ENCODE data around the gene EIF1AX. TPM values are rescaled to one million over a fixed set of nuclear protein-coding genes. Genes with fewer than 3 reads are reported as not detected.

The EIF1AX gene
- total and polyA plus RNA-seq, 9 of the 15 experiments (the other 6 are each of a cell fraction or from before 2014, with no cell fraction given) = 54.2 to 178 (median 73.5) TPM

DNA sequence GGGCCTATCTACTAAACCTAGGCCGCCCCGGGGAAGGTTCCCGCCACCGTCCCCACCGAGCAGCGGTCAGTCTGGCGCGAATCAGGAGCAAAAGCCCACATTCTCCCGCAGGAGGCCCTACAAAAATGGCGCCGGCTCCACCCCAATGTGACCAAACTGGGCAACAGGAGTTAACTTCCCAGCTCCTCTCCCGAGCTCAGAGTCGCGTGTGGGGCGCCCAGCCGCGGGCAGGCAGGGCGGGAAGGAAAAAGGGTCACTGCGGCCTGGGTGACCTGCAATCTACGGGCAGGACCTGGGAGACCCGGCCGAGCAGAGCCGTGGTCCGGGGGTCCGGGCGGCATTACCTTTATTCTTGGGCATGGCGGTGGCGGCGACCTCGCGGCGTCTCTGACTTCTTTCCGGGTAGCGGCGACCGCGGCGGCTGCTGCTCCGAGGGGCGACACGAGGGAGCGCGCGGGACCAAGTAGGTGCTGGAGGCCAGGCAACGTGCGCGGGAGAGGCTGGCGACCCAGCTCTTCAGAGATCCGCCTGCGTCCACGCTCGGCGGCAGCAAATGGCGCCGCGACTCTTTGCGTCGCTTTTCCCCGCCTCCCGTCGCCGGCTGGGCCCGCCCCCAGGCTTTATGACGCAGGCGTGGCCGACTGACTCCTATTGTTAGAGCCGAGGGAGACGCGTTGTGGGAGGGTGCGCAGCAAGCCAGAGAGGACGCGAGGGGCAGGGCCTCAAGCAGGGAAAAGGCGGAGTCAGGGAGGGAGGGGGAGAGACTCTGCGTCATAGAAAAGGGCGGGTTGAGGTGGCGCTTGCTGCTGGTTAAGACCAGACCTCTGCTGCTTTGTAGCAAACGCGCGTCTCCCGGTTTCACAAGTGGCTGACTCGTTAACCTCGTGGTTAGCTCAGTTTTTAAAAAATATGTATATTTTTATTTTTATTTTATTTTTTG, at the start of gene EIF1AX (continued):
- TF ChIP-seq TCF7L2 (IDR thresholded peaks at IDR 0.05; ENCODE audit: low read depth, low read length) (no peak), XRCC5 (IDR thresholded peaks at IDR 0.05; ENCODE audit: low read depth, low read length) (no peak), HNRNPUL1 (IDR thresholded peaks at IDR 0.05; ENCODE audit: low read length) (no peak), PRPF4 (IDR thresholded peaks at IDR 0.05; ENCODE audit: insufficient read depth, low read depth, low read length, poor library complexity, severe bottlenecking) (peak; percentile 63), MECOM (CRISPR knock-in tag; IDR thresholded peaks at IDR 0.05) (no peak), E2F3 (CRISPR knock-in tag; IDR thresholded peaks at IDR 0.05) (no peak), HMGN3 (IDR thresholded peaks at IDR 0.05; ENCODE audit: borderline replicate concordance, extremely low read depth, insufficient read length, low read depth, low read length) (no peak), ZNF217 (CRISPR knock-in tag; IDR thresholded peaks at IDR 0.05) (no peak), NFRKB (IDR thresholded peaks at IDR 0.05; ENCODE audit: low read depth) (0 out of 2 replicates have a peak, but pooled peaks have one; percentile 41), PHF20 (IDR thresholded peaks at IDR 0.05; ENCODE audit: partially characterized antibody) (peak; percentile 41), KAT8 (IDR thresholded peaks at IDR 0.05; ENCODE audit: low read depth) (no peak), ZNF253 (CRISPR knock-in tag; conservative IDR thresholded peaks at IDR 0.05) (no peak), SAP30 (IDR thresholded peaks at IDR 0.05; ENCODE audit: borderline replicate concordance, insufficient read depth, low read depth, low read length, poor library complexity, severe bottlenecking) (peak; percentile 49)
- TF ChIP-seq, protein P1, sequence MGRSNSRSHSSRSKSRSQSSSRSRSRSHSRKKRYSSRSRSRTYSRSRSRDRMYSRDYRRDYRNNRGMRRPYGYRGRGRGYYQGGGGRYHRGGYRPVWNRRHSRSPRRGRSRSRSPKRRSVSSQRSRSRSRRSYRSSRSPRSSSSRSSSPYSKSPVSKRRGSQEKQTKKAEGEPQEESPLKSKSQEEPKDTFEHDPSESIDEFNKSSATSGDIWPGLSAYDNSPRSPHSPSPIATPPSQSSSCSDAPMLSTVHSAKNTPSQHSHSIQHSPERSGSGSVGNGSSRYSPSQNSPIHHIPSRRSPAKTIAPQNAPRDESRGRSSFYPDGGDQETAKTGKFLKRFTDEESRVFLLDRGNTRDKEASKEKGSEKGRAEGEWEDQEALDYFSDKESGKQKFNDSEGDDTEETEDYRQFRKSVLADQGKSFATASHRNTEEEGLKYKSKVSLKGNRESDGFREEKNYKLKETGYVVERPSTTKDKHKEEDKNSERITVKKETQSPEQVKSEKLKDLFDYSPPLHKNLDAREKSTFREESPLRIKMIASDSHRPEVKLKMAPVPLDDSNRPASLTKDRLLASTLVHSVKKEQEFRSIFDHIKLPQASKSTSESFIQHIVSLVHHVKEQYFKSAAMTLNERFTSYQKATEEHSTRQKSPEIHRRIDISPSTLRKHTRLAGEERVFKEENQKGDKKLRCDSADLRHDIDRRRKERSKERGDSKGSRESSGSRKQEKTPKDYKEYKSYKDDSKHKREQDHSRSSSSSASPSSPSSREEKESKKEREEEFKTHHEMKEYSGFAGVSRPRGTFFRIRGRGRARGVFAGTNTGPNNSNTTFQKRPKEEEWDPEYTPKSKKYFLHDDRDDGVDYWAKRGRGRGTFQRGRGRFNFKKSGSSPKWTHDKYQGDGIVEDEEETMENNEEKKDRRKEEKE (IDR thresholded peaks at IDR 0.05; ENCODE audit: borderline replicate concordance in 1 of 2, control insufficient read depth in 1 of 2, low read depth in 2 of 2, low read length in 1 of 2) = no peak
- TF ChIP-seq, protein P2, sequence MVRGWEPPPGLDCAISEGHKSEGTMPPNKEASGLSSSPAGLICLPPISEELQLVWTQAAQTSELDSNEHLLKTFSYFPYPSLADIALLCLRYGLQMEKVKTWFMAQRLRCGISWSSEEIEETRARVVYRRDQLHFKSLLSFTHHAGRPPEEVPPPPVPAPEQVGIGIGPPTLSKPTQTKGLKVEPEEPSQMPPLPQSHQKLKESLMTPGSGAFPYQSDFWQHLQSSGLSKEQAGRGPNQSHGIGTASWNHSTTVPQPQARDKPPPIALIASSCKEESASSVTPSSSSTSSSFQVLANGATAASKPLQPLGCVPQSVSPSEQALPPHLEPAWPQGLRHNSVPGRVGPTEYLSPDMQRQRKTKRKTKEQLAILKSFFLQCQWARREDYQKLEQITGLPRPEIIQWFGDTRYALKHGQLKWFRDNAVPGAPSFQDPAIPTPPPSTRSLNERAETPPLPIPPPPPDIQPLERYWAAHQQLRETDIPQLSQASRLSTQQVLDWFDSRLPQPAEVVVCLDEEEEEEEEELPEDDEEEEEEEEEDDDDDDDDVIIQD (CRISPR knock-in tag; IDR thresholded peaks at IDR 0.05) = no peak
- TF ChIP-seq, protein P3, sequence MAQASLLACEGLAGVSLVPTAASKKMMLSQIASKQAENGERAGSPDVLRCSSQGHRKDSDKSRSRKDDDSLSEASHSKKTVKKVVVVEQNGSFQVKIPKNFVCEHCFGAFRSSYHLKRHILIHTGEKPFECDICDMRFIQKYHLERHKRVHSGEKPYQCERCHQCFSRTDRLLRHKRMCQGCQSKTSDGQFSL (CRISPR knock-in tag; IDR thresholded peaks at IDR 0.05) = no peak
- TF ChIP-seq, protein P3 (tag; IDR thresholded peaks at IDR 0.05) = no peak
- TF ChIP-seq, protein P4, sequence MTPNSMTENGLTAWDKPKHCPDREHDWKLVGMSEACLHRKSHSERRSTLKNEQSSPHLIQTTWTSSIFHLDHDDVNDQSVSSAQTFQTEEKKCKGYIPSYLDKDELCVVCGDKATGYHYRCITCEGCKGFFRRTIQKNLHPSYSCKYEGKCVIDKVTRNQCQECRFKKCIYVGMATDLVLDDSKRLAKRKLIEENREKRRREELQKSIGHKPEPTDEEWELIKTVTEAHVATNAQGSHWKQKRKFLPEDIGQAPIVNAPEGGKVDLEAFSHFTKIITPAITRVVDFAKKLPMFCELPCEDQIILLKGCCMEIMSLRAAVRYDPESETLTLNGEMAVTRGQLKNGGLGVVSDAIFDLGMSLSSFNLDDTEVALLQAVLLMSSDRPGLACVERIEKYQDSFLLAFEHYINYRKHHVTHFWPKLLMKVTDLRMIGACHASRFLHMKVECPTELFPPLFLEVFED (CRISPR knock-in tag; conservative IDR thresholded peaks at IDR 0.05) = no peak
